Endothelial cell of umbilical vein (primary cell): ENCODE measurements around the gene DGLUCY. TPM values are rescaled to one million over a fixed set of nuclear protein-coding genes. Genes with fewer than 3 reads are reported as not detected.

Experiments
- BruUV-seq: library from RNA; stranded (reverse); fragments of 400-500 nt; replicated peaks from 2 replicates; lab custom pipeline; 2021; lab: Mats Ljungman, UMichigan
- CTCF ChIA-PET: fragments of 300-600, 350-600 bp; sonication (Branson Sonifier 250); formaldehyde crosslinking; loops from one replicate; lab custom pipeline; 2021; ENCODE audit warnings: antibody characterized with exemption, inconsistent platforms; lab: Charles Lee
- POLR2A ChIA-PET: fragments of 300-600, 350-600 bp; sonication (Branson Sonifier 250); formaldehyde crosslinking; loops from one replicate; lab custom pipeline; 2021; ENCODE audit warnings: antibody characterized with exemption, inconsistent platforms; lab: Charles Lee
- DNase-seq: peaks from one replicate; pipeline ENCODE4 v3.0.0-alpha.2; 2011; ENCODE audit warnings: low read depth, low spot score
- FAIRE-seq: peaks from 2 replicates; lab custom pipeline; 2011; peaks lifted over from hg19 to GRCh38; lab: Jason Lieb, UNC
- H2AFZ ChIP-seq: 2 replicates; pipeline ENCODE4 v1.6.0; 2012; ENCODE audit warnings: low read depth, low read length, control low read depth, inconsistent platforms
- H3K27ac ChIP-seq: 2 replicates; pipeline ENCODE4 v1.5.1; 2011; ENCODE audit warnings: low read depth, mild to moderate bottlenecking, control low read depth, low read length, moderate library complexity; ENCODE audit not compliant: insufficient read depth
- H3K27me3 ChIP-seq, 2 experiments: 2 replicates each; pipeline versions ENCODE4 v1.6.0 to v1.6.1; 2011; ENCODE audit warnings: low read length in 2 of 2, mixed read lengths in 1 of 2; ENCODE audit not compliant: control insufficient read depth in 2 of 2, insufficient read depth in 2 of 2
- H3K36me3 ChIP-seq, 2 experiments: 2 replicates in 1 of 2; 3 replicates in 1 of 2; pipeline ENCODE4 v1.5.1; 2011; ENCODE audit warnings: low read length in 2 of 2, mild to moderate bottlenecking in 1 of 2, moderate library complexity in 1 of 2; ENCODE audit not compliant: control insufficient read depth in 2 of 2, insufficient read depth in 2 of 2; ENCODE audit errors: extremely low read depth in 1 of 2
- H3K4me1 ChIP-seq: 3 replicates; pipeline ENCODE4 v1.5.1; 2011; ENCODE audit warnings: mild to moderate bottlenecking, low read length; ENCODE audit not compliant: control insufficient read depth, insufficient read depth; ENCODE audit errors: extremely low read depth
- H3K4me2 ChIP-seq: 2 replicates; pipeline ENCODE4 v1.6.1; 2011; ENCODE audit warnings: low read length, control low read depth, mixed read lengths; ENCODE audit not compliant: insufficient read depth
- H3K4me3 ChIP-seq, 3 experiments: fragments of 200-600 bp in 1 of 3; sonication (generic), shearing (Covaris generic) in 1 of 3; replicated peaks in 1 of 3; 2 replicates each; pipeline ENCODE4 v1.5.1; 2011 to 2016; ENCODE audit warnings: control low read depth in 3 of 3, low read length in 3 of 3, mild to moderate bottlenecking in 2 of 3, inconsistent platforms in 1 of 3, low read depth in 1 of 3, moderate library complexity in 1 of 3; ENCODE audit not compliant: insufficient read depth in 1 of 3
- H3K79me2 ChIP-seq: 2 replicates; pipeline ENCODE4 v1.6.0; 2012; ENCODE audit warnings: low read length, inconsistent platforms; ENCODE audit not compliant: control insufficient read depth, insufficient read depth
- H3K9ac ChIP-seq: replicated peaks from 2 replicates; pipeline ENCODE3; 2011; ENCODE audit warnings: low read length, control low read depth; ENCODE audit not compliant: insufficient read depth; ENCODE audit errors: extremely low read depth
- H3K9me1 ChIP-seq: replicated peaks from 3 replicates; pipeline ENCODE4 v1.6.0; 2011; ENCODE audit warnings: mild to moderate bottlenecking, low read length; ENCODE audit not compliant: control insufficient read depth, insufficient read depth; ENCODE audit errors: extremely low read depth
- H3K9me3 ChIP-seq: replicated peaks from 2 replicates; pipeline ENCODE4 v1.5.1; 2012; ENCODE audit warnings: low read length, inconsistent platforms; ENCODE audit not compliant: control insufficient read depth, insufficient read depth
- H4K20me1 ChIP-seq: replicated peaks from 2 replicates; pipeline ENCODE3; 2011; ENCODE audit warnings: mild to moderate bottlenecking, low read length; ENCODE audit not compliant: control insufficient read depth, insufficient read depth; ENCODE audit errors: extremely low read depth
- EZH2 ChIP-seq: IDR thresholded peaks from 2 replicates; pipeline ENCODE4 v1.6.1; 2012; ENCODE audit warnings: borderline replicate concordance, low read depth, mild to moderate bottlenecking, moderate library complexity, low read length, inconsistent platforms; ENCODE audit not compliant: severe bottlenecking
- FOS ChIP-seq: IDR thresholded peaks from 2 replicates; pipeline ENCODE4 v1.6.1; 2011; ENCODE audit warnings: mild to moderate bottlenecking, low read length, moderate library complexity, borderline replicate concordance; ENCODE audit not compliant: insufficient read depth
- GATA2 ChIP-seq: IDR thresholded peaks from 2 replicates; pipeline ENCODE4 v1.7.0; 2011; ENCODE audit warnings: low read depth, mild to moderate bottlenecking, moderate library complexity, mixed read lengths, low read length; ENCODE audit not compliant: insufficient read length, insufficient read depth
- JUN ChIP-seq: IDR thresholded peaks from 2 replicates; pipeline ENCODE4 v1.6.1; 2011; ENCODE audit warnings: borderline replicate concordance, low read depth; ENCODE audit not compliant: insufficient read length, insufficient read depth
- MYC ChIP-seq: IDR thresholded peaks from one replicate; pipeline ENCODE4 v1.6.1; 2011; ENCODE audit warnings: mild to moderate bottlenecking, low read depth, low read length
- POLR2A ChIP-seq: IDR thresholded peaks from 2 replicates; pipeline ENCODE4 v1.6.1; 2012; ENCODE audit warnings: low read depth, mild to moderate bottlenecking, control low read depth, low read length
- POLR2AphosphoS5 ChIP-seq: IDR thresholded peaks from 2 replicates; pipeline ENCODE4 v1.6.1; 2012; ENCODE audit warnings: low read depth, mild to moderate bottlenecking, control low read depth, low read length, moderate library complexity; ENCODE audit not compliant: insufficient read depth
- dilution Hi-C: fragments of 300-500 bp; cut with MboI; formaldehyde crosslinking; loops from one replicate; pipeline ENCODE4 v1.15.0; 2019; ENCODE audit warnings: low sequenced_read_pairs; ENCODE audit not compliant: extremely low pct_ligation_motif_present
- intact Hi-C: fragments of 100-400 bp; cut with micrococcal nuclease; formaldehyde crosslinking; loops from one replicate; pipeline ENCODE4 v1.10.0; 2022
- polyA plus RNA-seq, 4 experiments: library from polyadenylated mRNA; depleted of rRNA in 3 of 4; stranded (reverse) in 3 of 4; unstranded in 1 of 4; fragments of >200 nt; gene quantifications; 2 replicates each; pipeline versions ENCODE4 v1.2.1 to v1.2.3, GENCODE V29; 2011 to 2012; ENCODE audit warnings: missing spikeins in 1 of 4
- total RNA-seq: library from RNA; stranded (reverse); gene quantifications from 2 replicates; pipeline ENCODE4 v1.2.3, GENCODE V29; 2021
- TF ChIP-seq, protein P1 (sequence below): IDR thresholded peaks from 2 replicates; pipeline ENCODE4 v1.6.1; 2011; ENCODE audit not compliant: insufficient read depth, insufficient read length

DGLUCY gene
- total and polyA plus RNA-seq, 2 donors (not counting 3 experiments of a cell fraction or from before 2014, with no cell fraction given), result 40.9 to 65.6 TPM

- TF ChIP-seq EZH2 (no peak), FOS (no peak), GATA2 (no peak), MYC (no peak), JUN (no peak)
- H3K27ac ChIP-seq, result no peak overlapping the region
These were observed 33.8 kb upstream of the DGLUCY start for GRCh38 chr14:91080071-91080470.

GRCh38 chr14:91082282-91082681 is 31.6 kb upstream of the DGLUCY start:
- H2AFZ ChIP-seq, result no peak overlapping the region
- dilution Hi-C loops, result no loop called here
- H3K9ac ChIP-seq, result no peak overlapping the region
- CTCF ChIA-PET, result interaction anchor here (1.5 kb wide), 1 partner anchor 25 kb away, joined by 3 read pairs; no protein-coding TSS in a partner anchor
- POLR2A ChIA-PET, result no interaction called here
- no peaks in the 10 kb centered on the region for H3K27me3 ChIP-seq
- H3K9me1 ChIP-seq, result no peaks in the 10 kb centered on the region
- no peak for FAIRE-seq
- H3K36me3 ChIP-seq, result no peaks in the 10 kb centered on the region
- no peaks in the 10 kb centered on the region for H4K20me1 ChIP-seq
- no peaks in the 10 kb centered on the region for H3K79me2 ChIP-seq
- intact Hi-C loops, result no loop called here
- no peak overlapping the region for H3K27ac ChIP-seq
- TF ChIP-seq, protein P1, sequence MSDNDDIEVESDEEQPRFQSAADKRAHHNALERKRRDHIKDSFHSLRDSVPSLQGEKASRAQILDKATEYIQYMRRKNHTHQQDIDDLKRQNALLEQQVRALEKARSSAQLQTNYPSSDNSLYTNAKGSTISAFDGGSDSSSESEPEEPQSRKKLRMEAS, result no peak
- TF ChIP-seq POLR2AphosphoS5 (no peak), POLR2A (no peak), JUN (no peak)
- no peak for DNase-seq
- no peaks in the 10 kb centered on the region for H3K9me3 ChIP-seq
- H3K4me1 ChIP-seq, result no peaks in the 10 kb centered on the region
- no TSS peak for BruUV-seq
- no peak overlapping the region for H3K4me2 ChIP-seq
- no peak overlapping the region for H3K4me3 ChIP-seq

More at GRCh38 chr14:91080071-91080470, 33.8 kb upstream of the DGLUCY start:
- Histone ChIP-seq H3K27me3 (no peaks in the 10 kb centered on the region), H3K4me2 (no peak overlapping the region), H3K9me3 (no peaks in the 10 kb centered on the region), H2AFZ (no peak overlapping the region), H3K9ac (no peak overlapping the region), H3K36me3 (no peaks in the 10 kb centered on the region), H3K4me3 (no peak overlapping the region), H3K4me1 (no peaks in the 10 kb centered on the region), H4K20me1 (no peaks in the 10 kb centered on the region), H3K79me2 (no peaks in the 10 kb centered on the region), H3K9me1 (no peaks in the 10 kb centered on the region)
- BruUV-seq, result no TSS peak
- no peak for DNase-seq
- ChIA-PET CTCF (no interaction called here), POLR2A (no interaction called here)
- dilution Hi-C loops (no loop called here), intact Hi-C loops (no loop called here)
- no peak for FAIRE-seq
